Brain microvascular endothelial cell (primary cell): ENCODE data around the gene F5.

ENCODE experiments used
- DNase-seq: peaks from one replicate; pipeline ENCODE4 v3.0.0-alpha.2; 2020
- H3K27ac ChIP-seq: fragments of 250-450 bp; sonication (Bioruptor Pico); 2 replicates; pipeline ENCODE4 v1.5.1; 2020; ENCODE audit warnings: mild to moderate bottlenecking, moderate library complexity
- H3K27me3 ChIP-seq: fragments of 250-450 bp; sonication (Bioruptor Pico); replicated peaks from 2 replicates; pipeline ENCODE4 v1.5.1; 2020; ENCODE audit warnings: mild to moderate bottlenecking
- H3K36me3 ChIP-seq: fragments of 250-450 bp; sonication (Bioruptor Pico); replicated peaks from 2 replicates; pipeline ENCODE4 v1.5.1; 2020; ENCODE audit warnings: mild to moderate bottlenecking
- H3K4me3 ChIP-seq: 2 replicates; pipeline ENCODE4 v1.5.1; 2011; ENCODE audit warnings: low read depth, mild to moderate bottlenecking, control low read depth, low read length, moderate library complexity
- CTCF ChIP-seq: IDR thresholded peaks from 2 replicates; pipeline ENCODE4 v1.5.1; 2011; ENCODE audit warnings: low read depth, mild to moderate bottlenecking, moderate library complexity, low read length, control low read depth, inconsistent platforms; ENCODE audit errors: missing control alignments
- in situ Hi-C: cut with HindIII; loops from 2 replicates; pipeline ENCODE4 v1.10.0; 2017; ENCODE audit warnings: low sequenced_read_pairs, low pct_ligation_motif_present

F5 gene

GRCh38 chr1:169615803-169616202 is 29.5 kb upstream of the F5 start:
- DNase-seq = no peak
- Histone ChIP-seq H3K27me3 (no peaks in the 10 kb centered on the region), H3K4me3 (no peak overlapping the region), H3K27ac (no peak overlapping the region), H3K36me3 (no peaks in the 10 kb centered on the region)
- in situ Hi-C loops = no loop called here
- no peak for TF ChIP-seq CTCF

- Histone ChIP-seq H3K27ac (no peak overlapping the region), H3K4me3 (no peak overlapping the region), H3K27me3 (no peaks in the 10 kb centered on the region), H3K36me3 (no peaks in the 10 kb centered on the region)
- no peak for DNase-seq
- in situ Hi-C loops = no loop called here
- no peak for TF ChIP-seq CTCF
Observed at GRCh38 chr1:169610858-169611257, 24.6 kb upstream of the F5 start.

- Histone ChIP-seq H3K36me3 (no peaks in the 10 kb centered on the region), H3K27me3 (no peaks in the 10 kb centered on the region), H3K27ac (no peak overlapping the region), H3K4me3 (no peak overlapping the region)
- no peak for TF ChIP-seq CTCF
- no peak for DNase-seq
- in situ Hi-C loops = no loop called here
Observed at GRCh38 chr1:169610108-169610507, 23.8 kb upstream of the F5 start.

GRCh38 chr1:169608226-169608625 is 21.9 kb upstream of the F5 start:
- H3K4me3 ChIP-seq = no peak overlapping the region
- no peak for TF ChIP-seq CTCF
- DNase-seq = no peak
- H3K36me3 ChIP-seq = no peaks in the 10 kb centered on the region
- no peaks in the 10 kb centered on the region for H3K27me3 ChIP-seq
- H3K27ac ChIP-seq = no peak overlapping the region
- in situ Hi-C loops = no loop called here

- TF ChIP-seq CTCF = no peak
- Histone ChIP-seq H3K27me3 (no peaks in the 10 kb centered on the region), H3K27ac (no peak overlapping the region), H3K36me3 (no peaks in the 10 kb centered on the region), H3K4me3 (no peak overlapping the region)
- in situ Hi-C loops = no loop called here
- DNase-seq = no peak
Observed at GRCh38 chr1:169604781-169605560, 18.7 kb upstream of the F5 start.
